C4-2B (cell line): Measurements from ENCODE around the gene KCNQ1OT1.

ENCODE experiments used
- ZFX ChIP-seq: fragments of 450-650 bp; IDR thresholded peaks from 2 replicates; pipeline ENCODE4 v1.6.1; 2017
- TF ChIP-seq, protein P1 (sequence below): fragments of 450-650 bp; conservative IDR thresholded peaks from 2 replicates; pipeline ENCODE4 v1.5.1; 2017; ENCODE audit warnings: mild to moderate bottlenecking

- TF ChIP-seq, protein P1, sequence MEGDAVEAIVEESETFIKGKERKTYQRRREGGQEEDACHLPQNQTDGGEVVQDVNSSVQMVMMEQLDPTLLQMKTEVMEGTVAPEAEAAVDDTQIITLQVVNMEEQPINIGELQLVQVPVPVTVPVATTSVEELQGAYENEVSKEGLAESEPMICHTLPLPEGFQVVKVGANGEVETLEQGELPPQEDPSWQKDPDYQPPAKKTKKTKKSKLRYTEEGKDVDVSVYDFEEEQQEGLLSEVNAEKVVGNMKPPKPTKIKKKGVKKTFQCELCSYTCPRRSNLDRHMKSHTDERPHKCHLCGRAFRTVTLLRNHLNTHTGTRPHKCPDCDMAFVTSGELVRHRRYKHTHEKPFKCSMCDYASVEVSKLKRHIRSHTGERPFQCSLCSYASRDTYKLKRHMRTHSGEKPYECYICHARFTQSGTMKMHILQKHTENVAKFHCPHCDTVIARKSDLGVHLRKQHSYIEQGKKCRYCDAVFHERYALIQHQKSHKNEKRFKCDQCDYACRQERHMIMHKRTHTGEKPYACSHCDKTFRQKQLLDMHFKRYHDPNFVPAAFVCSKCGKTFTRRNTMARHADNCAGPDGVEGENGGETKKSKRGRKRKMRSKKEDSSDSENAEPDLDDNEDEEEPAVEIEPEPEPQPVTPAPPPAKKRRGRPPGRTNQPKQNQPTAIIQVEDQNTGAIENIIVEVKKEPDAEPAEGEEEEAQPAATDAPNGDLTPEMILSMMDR, result no peak
- no peak for TF ChIP-seq ZFX
Observed at GRCh38 chr11:2592559-2593392, 107.0 kb downstream of the KCNQ1OT1 start.
